ENCODE measurements around the gene SH3BP4. TPM values are rescaled to one million over a fixed set of nuclear protein-coding genes. Genes with fewer than 3 reads are reported as not detected.

Gene SH3BP4
- polyA plus RNA-seq, 1 experiment, result 224 TPM

DNA sequence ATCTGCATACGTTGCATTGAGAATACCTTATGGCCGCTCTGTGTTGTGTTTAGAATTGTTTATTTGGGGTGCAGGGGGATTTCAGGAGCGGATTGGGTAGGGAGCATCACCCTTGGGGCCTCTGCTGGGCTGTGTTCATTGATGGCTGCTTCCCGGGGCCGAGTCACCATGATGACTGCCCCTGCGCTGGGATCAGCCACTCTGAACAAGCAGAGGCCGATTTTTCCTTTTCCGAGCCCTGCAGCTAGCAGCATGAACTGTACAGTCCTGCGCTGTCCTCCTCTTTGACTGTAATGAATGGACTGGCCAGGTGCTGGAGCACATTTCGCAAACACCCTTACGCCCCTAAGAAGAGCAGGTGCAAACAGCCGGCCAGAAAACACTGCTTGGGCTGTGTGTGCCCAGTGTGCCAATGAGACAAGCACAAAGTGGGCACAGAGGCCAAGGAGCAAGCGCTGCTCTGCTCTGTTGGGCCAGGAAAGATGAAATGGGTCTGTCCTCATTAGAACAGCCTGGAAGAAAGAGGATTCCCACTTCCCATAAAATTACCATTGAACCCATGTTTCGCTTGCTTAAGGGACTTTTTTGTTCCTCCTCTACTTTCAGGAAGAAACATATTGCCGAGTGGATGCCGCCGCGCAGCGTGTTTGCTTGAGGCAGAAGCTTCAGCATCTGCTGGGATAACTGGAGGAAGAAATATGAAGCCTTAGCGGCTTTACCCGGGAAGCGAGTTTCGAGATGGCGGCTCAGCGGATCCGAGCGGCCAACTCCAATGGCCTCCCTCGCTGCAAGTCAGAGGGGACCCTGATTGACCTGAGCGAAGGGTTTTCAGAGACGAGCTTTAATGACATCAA lies 82.7 kb downstream of the SH3BP4 start:
- TF ChIP-seq, protein P1, sequence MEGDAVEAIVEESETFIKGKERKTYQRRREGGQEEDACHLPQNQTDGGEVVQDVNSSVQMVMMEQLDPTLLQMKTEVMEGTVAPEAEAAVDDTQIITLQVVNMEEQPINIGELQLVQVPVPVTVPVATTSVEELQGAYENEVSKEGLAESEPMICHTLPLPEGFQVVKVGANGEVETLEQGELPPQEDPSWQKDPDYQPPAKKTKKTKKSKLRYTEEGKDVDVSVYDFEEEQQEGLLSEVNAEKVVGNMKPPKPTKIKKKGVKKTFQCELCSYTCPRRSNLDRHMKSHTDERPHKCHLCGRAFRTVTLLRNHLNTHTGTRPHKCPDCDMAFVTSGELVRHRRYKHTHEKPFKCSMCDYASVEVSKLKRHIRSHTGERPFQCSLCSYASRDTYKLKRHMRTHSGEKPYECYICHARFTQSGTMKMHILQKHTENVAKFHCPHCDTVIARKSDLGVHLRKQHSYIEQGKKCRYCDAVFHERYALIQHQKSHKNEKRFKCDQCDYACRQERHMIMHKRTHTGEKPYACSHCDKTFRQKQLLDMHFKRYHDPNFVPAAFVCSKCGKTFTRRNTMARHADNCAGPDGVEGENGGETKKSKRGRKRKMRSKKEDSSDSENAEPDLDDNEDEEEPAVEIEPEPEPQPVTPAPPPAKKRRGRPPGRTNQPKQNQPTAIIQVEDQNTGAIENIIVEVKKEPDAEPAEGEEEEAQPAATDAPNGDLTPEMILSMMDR (IDR thresholded peaks at IDR 0.05; ENCODE audit: low read depth, low read length), result no peak
- DNase-seq (ENCODE audit: low read depth, low spot score), result no peak
- no peaks in the 10 kb centered on the region for H3K9me3 ChIP-seq (ENCODE audit: control insufficient read depth, insufficient read depth, low read length)
- POLR2A ChIA-PET, result no interaction called here
- CTCF ChIA-PET, result interaction anchor here (2.2 kb wide), 1 partner anchor 489 kb away, joined by 5 read pairs; no protein-coding TSS in a partner anchor
- no peaks in the 10 kb centered on the region for H3K27me3 ChIP-seq (ENCODE audit: control insufficient read depth, insufficient read depth, low read length)
- no peak overlapping the region for H3K4me3 ChIP-seq (ENCODE audit: low read depth, low read length)
- peak overlapping the region; percentile 31 for H3K27ac ChIP-seq (ENCODE audit: low read depth, low read length)

DNA sequence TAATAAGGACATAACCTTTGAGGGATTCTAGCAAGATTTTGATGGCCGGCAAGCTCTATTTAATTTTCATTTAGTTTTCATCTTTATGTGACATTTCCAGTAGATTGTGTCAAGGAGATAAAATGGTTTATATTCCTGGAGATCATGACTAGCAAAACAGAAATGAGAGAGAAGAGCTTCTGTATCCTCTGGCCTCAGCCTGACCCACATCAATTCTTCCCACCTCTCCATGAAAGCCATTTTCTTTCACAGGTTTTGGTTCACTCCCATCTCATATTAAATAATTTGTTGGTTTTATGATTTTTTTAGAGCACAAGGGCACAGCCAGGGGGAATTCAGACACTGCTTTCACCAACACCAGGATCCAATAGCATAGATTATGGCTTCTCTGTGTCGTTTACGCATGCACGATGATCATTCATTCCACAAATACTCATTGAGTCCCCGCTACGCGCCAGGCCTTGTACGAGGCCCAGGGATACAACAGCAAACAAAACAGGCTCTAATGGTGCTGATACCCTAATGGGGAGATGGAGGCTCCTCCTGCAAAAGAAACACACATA lies 85.9 kb downstream of the SH3BP4 start:
- H3K27me3 ChIP-seq (ENCODE audit: control insufficient read depth, insufficient read depth, low read length), result no peaks in the 10 kb centered on the region
- ChIA-PET CTCF (no interaction called here), POLR2A (no interaction called here)
- TF ChIP-seq, protein P1 (IDR thresholded peaks at IDR 0.05; ENCODE audit: low read depth, low read length), result no peak
- no peaks in the 10 kb centered on the region; the same call in 1 of the 2 replicates for H3K9me3 ChIP-seq (ENCODE audit: control insufficient read depth, insufficient read depth, low read length)
- DNase-seq (ENCODE audit: low read depth, low spot score), result no peak
- H3K4me3 ChIP-seq (ENCODE audit: low read depth, low read length), result no peak overlapping the region
- H3K27ac ChIP-seq (ENCODE audit: low read depth, low read length), result no peak overlapping the region

DNA sequence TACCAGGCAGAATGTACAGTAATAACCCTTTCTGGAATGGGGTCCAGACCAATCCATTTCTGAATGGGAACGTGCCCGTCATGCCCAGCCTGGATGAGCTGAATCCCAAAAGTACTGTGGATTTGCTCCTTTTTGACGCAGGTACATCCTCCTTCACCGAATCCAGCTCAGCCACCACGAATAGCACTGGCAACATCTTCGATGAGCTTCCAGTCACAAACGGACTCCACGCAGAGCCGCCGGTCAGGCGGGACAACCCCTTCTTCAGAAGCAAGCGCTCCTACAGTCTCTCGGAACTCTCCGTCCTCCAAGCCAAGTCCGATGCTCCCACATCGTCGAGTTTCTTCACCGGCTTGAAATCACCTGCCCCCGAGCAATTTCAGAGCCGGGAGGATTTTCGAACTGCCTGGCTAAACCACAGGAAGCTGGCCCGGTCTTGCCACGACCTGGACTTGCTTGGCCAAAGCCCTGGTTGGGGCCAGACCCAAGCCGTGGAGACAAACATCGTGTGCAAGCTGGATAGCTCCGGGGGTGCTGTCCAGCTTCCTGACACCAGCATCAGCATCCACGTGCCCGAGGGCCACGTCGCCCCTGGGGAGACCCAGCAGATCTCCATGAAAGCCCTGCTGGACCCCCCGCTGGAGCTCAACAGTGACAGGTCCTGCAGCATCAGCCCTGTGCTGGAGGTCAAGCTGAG lies 89.6 kb downstream of the SH3BP4 start:
- peaks cover 6% of the 10 kb centered on the region; the same call in 1 of the 2 replicates for H3K9me3 ChIP-seq (ENCODE audit: control insufficient read depth, insufficient read depth, low read length)
- POLR2A ChIA-PET, result no interaction called here

DNA sequence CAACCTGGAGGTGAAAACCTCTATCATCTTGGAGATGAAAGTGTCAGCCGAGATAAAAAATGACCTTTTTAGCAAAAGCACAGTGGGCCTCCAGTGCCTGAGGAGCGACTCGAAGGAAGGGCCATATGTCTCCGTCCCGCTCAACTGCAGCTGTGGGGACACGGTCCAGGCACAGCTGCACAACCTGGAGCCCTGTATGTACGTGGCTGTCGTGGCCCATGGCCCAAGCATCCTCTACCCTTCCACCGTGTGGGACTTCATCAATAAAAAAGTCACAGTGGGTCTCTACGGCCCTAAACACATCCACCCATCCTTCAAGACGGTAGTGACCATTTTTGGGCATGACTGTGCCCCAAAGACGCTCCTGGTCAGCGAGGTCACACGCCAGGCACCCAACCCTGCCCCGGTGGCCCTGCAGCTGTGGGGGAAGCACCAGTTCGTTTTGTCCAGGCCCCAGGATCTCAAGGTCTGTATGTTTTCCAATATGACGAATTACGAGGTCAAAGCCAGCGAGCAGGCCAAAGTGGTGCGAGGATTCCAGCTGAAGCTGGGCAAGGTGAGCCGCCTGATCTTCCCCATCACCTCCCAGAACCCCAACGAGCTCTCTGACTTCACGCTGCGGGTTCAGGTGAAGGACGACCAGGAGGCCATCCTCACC lies 90.2 kb downstream of the SH3BP4 start:
- TF ChIP-seq, protein P1 (IDR thresholded peaks at IDR 0.05; ENCODE audit: low read depth, low read length), result no peak
- peaks cover 6% of the 10 kb centered on the region; the same call in 1 of the 2 replicates for H3K9me3 ChIP-seq (ENCODE audit: control insufficient read depth, insufficient read depth, low read length)
- no peaks in the 10 kb centered on the region for H3K27me3 ChIP-seq (ENCODE audit: control insufficient read depth, insufficient read depth, low read length)
- no peak overlapping the region for H3K27ac ChIP-seq (ENCODE audit: low read depth, low read length)
- CTCF ChIA-PET, result no interaction called here
- no peak overlapping the region for H3K4me3 ChIP-seq (ENCODE audit: low read depth, low read length)
- DNase-seq (ENCODE audit: low read depth, low spot score), result no peak
- POLR2A ChIA-PET, result no interaction called here

More for the DNA sequence above, 89.6 kb downstream of the SH3BP4 start:
- TF ChIP-seq, protein P1 (IDR thresholded peaks at IDR 0.05; ENCODE audit: low read depth, low read length), result no peak
- CTCF ChIA-PET, result no interaction called here
- Histone ChIP-seq H3K27ac (ENCODE audit: low read depth, low read length) (no peak overlapping the region), H3K27me3 (ENCODE audit: control insufficient read depth, insufficient read depth, low read length) (no peaks in the 10 kb centered on the region), H3K4me3 (ENCODE audit: low read depth, low read length) (no peak overlapping the region)
- no peak for DNase-seq (ENCODE audit: low read depth, low spot score)
